ENCODE results near the gene TFCP2L1.

The TFCP2L1 gene

GRCh38 chr2:121330921-121331320 is 45.9 kb upstream of the TFCP2L1 start:
- Histone ChIP-seq H2AFZ (ENCODE audit: low read depth, low read length, severe bottlenecking) (no peak overlapping the region), H3K79me2 (ENCODE audit: insufficient read depth, low read length) (no peaks in the 10 kb centered on the region), H3K4me3 (ENCODE audit: insufficient read depth, low read length, poor library complexity, severe bottlenecking) (no peak overlapping the region), H3F3A (ENCODE audit: insufficient read depth) (no peaks in the 10 kb centered on the region), H3K9me3 (ENCODE audit: insufficient read depth, low read length) (no peaks in the 10 kb centered on the region), H3K27ac (ENCODE audit: low read depth, low read length) (no peak overlapping the region), H3K9me2 (replicated peaks; ENCODE audit: insufficient read depth, low read length) (no peaks in the 10 kb centered on the region), H4K20me1 (ENCODE audit: low read depth, low read length) (no peaks in the 10 kb centered on the region), H3K27me3 (ENCODE audit: low read length) (no peaks in the 10 kb centered on the region), H3K36me3 (ENCODE audit: low read length) (no peaks in the 10 kb centered on the region), H3K4me2 (ENCODE audit: low read depth, low read length, poor library complexity, severe bottlenecking) (no peak overlapping the region), H3K9ac (ENCODE audit: low read length) (no peak overlapping the region)
- TF ChIP-seq EZH2phosphoT487 (conservative IDR thresholded peaks at IDR 0.05; ENCODE audit: low read length) (no peak), CTCF (IDR thresholded peaks at IDR 0.05; ENCODE audit: insufficient read depth, low read length, poor library complexity, severe bottlenecking) (no peak)

- Histone ChIP-seq H3K9me2 (replicated peaks; ENCODE audit: insufficient read depth, low read length) (no peaks in the 10 kb centered on the region), H3F3A (ENCODE audit: insufficient read depth) (no peaks in the 10 kb centered on the region), H3K4me2 (ENCODE audit: low read depth, low read length, poor library complexity, severe bottlenecking) (no peak overlapping the region), H3K79me2 (ENCODE audit: insufficient read depth, low read length) (no peaks in the 10 kb centered on the region), H4K20me1 (ENCODE audit: low read depth, low read length) (no peaks in the 10 kb centered on the region), H3K27ac (ENCODE audit: low read depth, low read length) (no peak overlapping the region), H2AFZ (ENCODE audit: low read depth, low read length, severe bottlenecking) (no peak overlapping the region), H3K27me3 (ENCODE audit: low read length) (no peaks in the 10 kb centered on the region), H3K36me3 (ENCODE audit: low read length) (no peaks in the 10 kb centered on the region), H3K9ac (ENCODE audit: low read length) (no peak overlapping the region), H3K9me3 (ENCODE audit: insufficient read depth, low read length) (no peaks in the 10 kb centered on the region), H3K4me3 (ENCODE audit: insufficient read depth, low read length, poor library complexity, severe bottlenecking) (no peak overlapping the region)
- TF ChIP-seq CTCF (IDR thresholded peaks at IDR 0.05; ENCODE audit: insufficient read depth, low read length, poor library complexity, severe bottlenecking) (no peak), EZH2phosphoT487 (conservative IDR thresholded peaks at IDR 0.05; ENCODE audit: low read length) (no peak)
Measured at GRCh38 chr2:121329786-121330185, 44.8 kb upstream of the TFCP2L1 start.

- Histone ChIP-seq H4K20me1 (ENCODE audit: low read depth, low read length) (no peaks in the 10 kb centered on the region), H2AFZ (ENCODE audit: low read depth, low read length, severe bottlenecking) (no peak overlapping the region), H3F3A (ENCODE audit: insufficient read depth) (no peaks in the 10 kb centered on the region), H3K27me3 (ENCODE audit: low read length) (no peaks in the 10 kb centered on the region), H3K36me3 (ENCODE audit: low read length) (no peaks in the 10 kb centered on the region), H3K27ac (ENCODE audit: low read depth, low read length) (no peak overlapping the region), H3K9me3 (ENCODE audit: insufficient read depth, low read length) (no peaks in the 10 kb centered on the region), H3K9me2 (replicated peaks; ENCODE audit: insufficient read depth, low read length) (no peaks in the 10 kb centered on the region), H3K79me2 (ENCODE audit: insufficient read depth, low read length) (no peaks in the 10 kb centered on the region), H3K9ac (ENCODE audit: low read length) (no peak overlapping the region), H3K4me3 (ENCODE audit: insufficient read depth, low read length, poor library complexity, severe bottlenecking) (no peak overlapping the region), H3K4me2 (ENCODE audit: low read depth, low read length, poor library complexity, severe bottlenecking) (no peak overlapping the region)
- TF ChIP-seq CTCF (IDR thresholded peaks at IDR 0.05; ENCODE audit: insufficient read depth, low read length, poor library complexity, severe bottlenecking) (no peak), EZH2phosphoT487 (conservative IDR thresholded peaks at IDR 0.05; ENCODE audit: low read length) (no peak)
Measured at GRCh38 chr2:121326628-121327027, 41.6 kb upstream of the TFCP2L1 start.
